ENCODE measurements around the gene UBE3C.

UBE3C gene

DNA sequence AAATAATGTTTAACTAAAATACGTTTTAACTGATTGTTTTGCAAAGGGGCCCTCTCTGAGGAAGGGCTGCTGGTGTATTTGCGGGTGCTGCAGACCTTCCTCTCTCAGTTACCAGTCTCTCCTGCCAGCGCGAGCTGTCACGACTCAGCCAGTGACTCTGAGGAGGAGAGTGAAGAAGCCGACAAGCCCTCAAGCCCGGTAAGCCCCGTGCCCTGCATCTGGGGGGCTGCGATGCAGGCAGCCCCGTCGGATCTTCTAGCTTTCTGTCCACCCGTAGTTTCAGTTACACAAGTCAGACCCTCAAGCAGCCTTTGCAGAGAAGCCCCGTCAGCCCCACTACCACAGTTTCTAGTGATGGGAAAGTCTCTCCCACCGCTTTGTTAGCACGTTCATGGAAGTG is 45.1 kb downstream of the UBE3C start:
- no peak for DNase-seq

DNA sequence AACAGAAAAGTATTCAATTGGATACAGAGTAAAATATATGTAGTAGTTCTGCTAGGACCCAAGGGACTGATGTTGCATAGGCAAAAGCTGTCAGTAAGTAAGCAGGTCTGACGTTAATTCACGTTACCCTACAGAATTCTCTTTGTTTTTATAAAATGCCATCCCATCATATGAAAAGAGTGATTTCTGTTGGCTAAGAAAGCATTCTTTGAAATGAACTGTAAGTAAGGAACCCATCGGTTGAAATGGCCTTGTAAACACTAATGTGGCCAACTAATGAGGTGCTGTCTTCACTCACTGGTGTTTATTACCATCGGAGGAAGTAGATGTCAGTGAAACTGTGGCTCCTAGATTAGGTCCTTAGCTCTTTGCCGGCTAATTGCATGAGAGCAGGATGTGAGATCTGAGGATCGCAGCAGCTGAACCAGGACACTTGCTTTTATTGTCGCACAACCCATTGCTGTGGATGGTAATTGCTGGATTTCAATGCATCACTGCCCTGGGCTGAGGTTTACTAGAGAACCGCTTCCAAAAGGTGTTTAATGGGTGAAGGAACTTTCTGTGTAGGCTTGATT is 49.5 kb downstream of the UBE3C start:
- no peak for DNase-seq

GRCh38 chr7:157189405-157189804 is 50.7 kb downstream of the UBE3C start:
- no peak for DNase-seq

DNA sequence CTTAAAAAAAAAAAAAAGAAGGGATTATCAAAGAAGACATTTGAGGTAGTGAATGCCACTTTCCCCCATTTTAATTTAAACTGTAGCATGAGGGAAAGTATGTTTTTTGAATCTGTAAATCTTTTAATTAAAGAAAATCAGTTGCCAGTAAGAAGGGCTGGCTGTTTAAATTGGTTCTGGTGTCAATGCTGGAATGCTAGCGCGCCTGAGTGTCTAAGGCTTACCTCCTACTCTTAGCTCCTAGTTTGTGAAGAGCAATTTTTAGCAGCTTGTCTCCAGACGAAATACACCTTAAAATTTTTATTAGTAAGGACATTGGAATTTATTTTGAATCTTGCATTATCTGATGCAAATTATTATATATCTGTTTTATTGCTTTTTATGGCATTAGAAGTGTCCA is 54.1 kb downstream of the UBE3C start:
- DNase-seq = no peak

GRCh38 chr7:157193274-157193673 is 54.5 kb downstream of the UBE3C start:
- no peak for DNase-seq

GRCh38 chr7:157194948-157195347 is 56.2 kb downstream of the UBE3C start:
- no peak for DNase-seq

DNA sequence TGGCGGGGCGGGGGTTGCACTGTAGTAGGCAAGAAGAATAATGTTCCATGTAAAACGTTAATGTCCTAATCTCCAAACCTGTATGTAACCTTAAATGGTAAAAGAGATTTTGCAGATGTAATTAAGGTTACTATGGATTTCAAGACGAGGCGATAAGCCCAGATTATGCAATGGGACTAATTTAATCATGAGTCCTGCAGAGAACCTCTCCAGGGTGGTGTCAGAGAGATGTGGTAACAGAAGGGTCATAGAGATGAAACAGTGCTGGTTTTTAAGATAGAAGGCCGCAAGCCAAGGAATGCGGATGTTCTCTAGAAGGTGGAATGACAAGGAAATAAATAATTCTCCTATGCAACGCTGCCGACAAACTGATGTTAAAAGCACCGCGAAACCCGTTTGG is 57.1 kb downstream of the UBE3C start:
- DNase-seq = no peak

- no peak for DNase-seq
Observed at GRCh38 chr7:157204134-157204533, 65.4 kb downstream of the UBE3C start.

DNA sequence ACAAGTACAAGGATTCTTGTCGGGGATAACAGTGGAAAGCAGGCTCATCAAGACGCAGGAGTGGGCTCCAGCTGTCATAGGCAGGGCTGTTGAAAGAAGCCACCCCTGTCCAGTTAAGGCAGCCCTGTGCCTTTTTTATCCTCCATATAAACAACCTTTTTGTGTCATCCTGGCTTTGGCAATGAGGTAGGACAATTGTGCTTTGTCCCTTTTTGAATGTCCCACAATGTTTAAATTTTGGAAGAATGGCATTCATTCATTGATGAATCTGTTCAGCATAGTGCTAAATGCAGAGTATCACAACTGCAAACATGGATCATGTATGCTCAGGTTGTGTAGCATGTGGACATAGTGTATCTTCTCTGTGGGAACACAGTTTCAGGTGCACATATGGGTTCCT is 66.7 kb downstream of the UBE3C start:
- DNase-seq = no peak

- DNase-seq = no peak
Observed at GRCh38 chr7:157208571-157209413, 70.1 kb downstream of the UBE3C start.

DNA sequence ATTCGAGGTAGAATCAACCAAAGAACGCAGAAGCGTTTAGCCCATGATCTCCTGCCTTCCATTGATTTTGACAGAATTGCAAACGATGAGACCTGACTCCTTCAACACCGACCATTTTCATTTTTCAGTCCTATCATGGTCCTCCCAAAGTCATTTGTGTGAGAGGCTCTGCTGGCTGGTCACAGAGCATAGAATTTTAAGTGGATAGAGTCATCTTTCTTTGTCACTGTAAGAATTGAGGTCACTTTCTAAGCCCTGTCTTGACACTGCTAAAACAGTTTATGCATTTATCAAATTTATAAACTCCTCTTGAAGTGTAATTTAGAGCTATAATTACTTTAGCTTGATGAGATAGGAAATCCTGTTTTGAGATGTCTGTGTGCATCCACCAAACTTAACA is 72.0 kb downstream of the UBE3C start:
- no peak for DNase-seq

DNA sequence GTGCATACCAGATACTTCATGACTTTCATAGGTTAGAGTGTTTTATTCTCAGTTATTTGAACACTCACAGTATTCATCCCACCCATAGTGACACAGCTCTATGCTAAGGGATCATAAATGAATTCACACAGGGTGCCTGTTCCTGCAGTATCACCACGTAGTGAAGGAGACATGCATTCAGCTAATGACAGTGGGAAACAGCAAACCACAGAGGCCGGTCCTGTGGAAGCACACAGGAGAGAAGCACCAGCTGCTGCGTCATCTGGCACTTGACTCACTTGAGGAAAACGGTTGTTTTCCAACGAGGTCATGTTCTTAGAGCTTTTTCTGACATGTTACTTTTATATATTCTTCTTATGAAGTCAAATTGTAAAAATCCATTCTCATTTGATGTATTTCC is 73.0 kb downstream of the UBE3C start:
- no peak for DNase-seq

- DNase-seq = no peak
Observed at GRCh38 chr7:157219154-157219553, 80.4 kb downstream of the UBE3C start.

- no peak for DNase-seq
Observed at GRCh38 chr7:157220916-157221569, 82.3 kb downstream of the UBE3C start.

DNA sequence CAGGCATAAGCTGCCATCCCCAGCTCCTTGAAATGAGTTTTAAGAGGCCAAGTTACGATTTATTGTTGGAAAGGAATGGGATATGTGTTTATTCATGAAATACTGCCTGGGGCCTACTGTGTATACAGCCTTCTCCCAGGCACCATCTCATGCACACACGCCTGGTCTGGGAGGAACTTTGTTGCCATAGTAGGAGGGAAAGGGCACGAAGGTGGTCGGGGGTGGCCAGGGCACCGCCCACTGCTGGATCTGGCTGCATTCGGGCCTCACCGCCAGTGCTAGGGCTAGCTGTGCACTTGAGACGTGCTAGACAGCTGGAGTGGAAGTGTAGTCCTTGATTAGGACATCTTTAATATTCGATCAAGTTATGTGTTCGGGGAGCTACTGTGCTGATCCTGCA is 84.0 kb downstream of the UBE3C start:
- DNase-seq = no peak

GRCh38 chr7:157224627-157225026 is 85.9 kb downstream of the UBE3C start:
- no peak for DNase-seq

GRCh38 chr7:157228864-157229422 is 90.2 kb downstream of the UBE3C start:
- DNase-seq = peak in 1 of 5 donors; percentile 14

DNA sequence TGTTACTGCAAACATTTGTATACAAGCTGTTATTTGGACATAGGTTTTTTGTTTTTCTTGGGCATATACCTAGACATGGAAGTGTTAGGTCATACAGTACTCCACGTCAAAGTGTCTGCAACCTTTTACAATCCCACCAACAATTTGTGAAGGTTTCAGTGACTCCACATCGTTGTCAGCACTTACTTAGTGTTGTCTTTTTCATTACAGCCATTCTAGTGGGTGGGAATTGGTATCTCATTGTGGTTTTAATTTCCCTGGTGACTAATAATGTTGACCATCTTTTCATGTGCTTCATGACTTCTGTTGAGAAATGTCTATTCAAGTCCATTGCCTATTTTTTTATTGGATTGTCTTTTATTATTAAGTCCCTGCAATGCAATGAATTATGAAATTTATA is 95.0 kb downstream of the UBE3C start:
- DNase-seq = no peak

GRCh38 chr7:157234271-157234670 is 95.5 kb downstream of the UBE3C start:
- DNase-seq = no peak

DNA sequence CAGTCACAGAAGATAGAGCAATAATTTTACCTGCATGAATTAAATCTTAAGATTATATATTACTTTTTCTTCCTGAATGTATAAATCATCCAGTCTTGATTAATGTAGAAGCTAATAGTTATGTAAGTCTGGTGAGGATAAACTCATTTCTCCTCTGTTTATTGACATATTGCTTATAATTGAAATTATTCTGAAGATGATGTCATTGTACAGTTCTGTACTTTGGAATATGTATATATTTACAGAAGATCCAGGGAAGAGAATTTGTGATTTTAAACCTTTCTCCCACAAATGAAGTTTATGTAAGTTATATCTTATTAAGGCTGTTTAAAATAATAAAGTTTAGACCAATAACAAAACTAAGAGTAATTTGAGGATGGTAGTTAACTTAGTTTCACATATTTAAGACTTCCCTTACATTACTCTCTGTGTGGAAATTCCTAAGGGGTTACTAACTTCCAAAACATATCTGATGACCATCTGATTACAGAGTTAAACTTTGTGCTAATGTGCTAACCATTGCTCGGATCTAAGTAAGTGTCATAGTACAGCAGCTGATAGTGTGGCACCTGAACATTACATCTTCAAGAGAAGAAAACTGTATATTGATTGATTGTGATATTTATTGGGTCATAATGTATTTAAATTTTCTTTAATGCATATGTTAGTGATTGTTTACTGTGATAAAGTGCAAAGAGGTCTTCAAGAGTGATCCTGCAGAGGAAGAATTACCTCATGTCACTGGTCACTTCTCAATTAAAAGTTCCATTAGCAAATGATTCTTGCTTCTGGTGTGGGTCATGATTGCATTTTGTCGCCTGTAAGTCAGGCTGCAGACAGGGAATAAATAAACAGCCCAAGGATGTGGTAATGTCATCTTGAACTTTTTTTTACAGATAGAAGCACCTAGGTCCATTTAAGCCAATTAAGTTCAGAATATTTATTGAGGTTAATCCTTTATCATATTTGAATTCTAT is 96.9 kb downstream of the UBE3C start:
- DNase-seq = no peak

DNA sequence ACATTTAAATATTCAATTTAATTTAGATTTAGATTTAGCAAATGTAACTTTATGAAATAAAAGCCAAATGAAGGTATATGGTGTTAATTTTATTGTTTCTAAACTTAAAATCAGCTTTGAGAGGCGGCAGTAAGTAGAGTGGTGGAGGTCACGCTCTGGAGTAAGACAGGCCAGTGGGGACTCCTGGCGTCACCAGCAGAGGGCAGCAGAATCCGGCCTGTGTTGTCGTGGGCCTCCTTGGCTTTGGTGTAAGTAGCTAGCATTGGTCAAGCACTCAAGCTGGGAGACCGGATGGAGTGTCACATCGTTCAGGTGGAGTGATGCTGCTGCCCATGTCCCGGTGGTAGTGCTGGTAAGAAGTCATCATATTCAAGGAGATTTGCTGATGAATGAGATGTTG is 99.4 kb downstream of the UBE3C start:
- DNase-seq = no peak

- DNase-seq = no peak
Observed at GRCh38 chr7:157239571-157240270, 101.0 kb downstream of the UBE3C start.

Measured in T-helper 1 cell (primary cell).